Gastrocnemius medialis (tissue), 4 donors: Measurements from ENCODE around the gene TFPI.
A peak's percentile ranks its signal among the peaks of the same experiment; 100 is the strongest.

Source experiments
- CTCF ChIP-seq, 5 experiments: fragments of 450-650 bp in 3 of 5; fragments of 200-600 bp in 2 of 5; sonication (generic) in 2 of 5; IDR thresholded peaks in 4 of 5; conservative IDR thresholded peaks in 1 of 5; 1 replicate in 4 of 5; 2 replicates in 1 of 5; pipeline ENCODE4 v1.5.1; 2016 to 2019; ENCODE audit warnings: antibody characterized with exemption in 5 of 5, mild to moderate bottlenecking in 3 of 5, moderate library complexity in 3 of 5
- POLR2A ChIP-seq, 2 donors: fragments of 450-650 bp; IDR thresholded peaks; one replicate each; pipeline ENCODE4 v1.6.1; 2017; ENCODE audit warnings: antibody characterized with exemption in 2 of 2, mild to moderate bottlenecking in 2 of 2, moderate library complexity in 2 of 2

GRCh38 chr2:187499941-187500532, 54.2 kb downstream of the TFPI start:
- TF ChIP-seq CTCF (IDR thresholded peaks at IDR 0.05 in 4 of 5, conservative IDR thresholded peaks at IDR 0.05 in 1 of 5) = peak; percentile 71 to 91 (median 81)
- no peak for TF ChIP-seq POLR2A (IDR thresholded peaks at IDR 0.05)
